ENCODE measurements around the gene PLXDC1. TPM values are rescaled to one million over a fixed set of nuclear protein-coding genes. Genes with fewer than 3 reads are reported as not detected.
A peak's percentile ranks its signal among the peaks of the same experiment; 100 is the strongest.

The PLXDC1 gene
- total and polyA plus RNA-seq, 9 donors, result 11.6 to 58.6 (median 32.3) TPM

DNA sequence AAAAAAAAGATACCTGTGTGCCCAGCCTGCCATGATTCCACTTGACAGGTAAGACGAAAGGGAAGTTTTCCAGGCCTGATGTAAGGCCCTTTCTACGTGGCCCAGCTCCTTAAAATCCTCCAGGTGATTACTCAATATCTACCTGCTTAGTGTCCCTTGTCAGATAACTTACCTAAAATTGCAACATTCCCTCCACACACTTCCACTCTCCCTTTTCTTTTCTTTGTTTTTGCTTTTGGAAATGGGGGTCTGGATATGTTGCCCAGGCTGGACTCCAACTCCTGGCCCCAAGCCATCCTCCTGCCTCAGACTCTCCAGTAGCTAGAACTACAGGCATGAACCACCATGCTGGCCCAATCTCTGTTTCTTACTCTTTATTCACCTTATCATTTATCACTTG, 7.2 kb upstream of the PLXDC1 start:
- no peak for DNase-seq
- intact Hi-C loops (cut with DNase I), result loop anchor here in 2 of 4 donors (10.0 kb wide), 2 partner anchors 284 to 404 kb away; partner anchors contain the start of genes LASP1 (in 1 of the 2) and PSMB3 (in 1 of the 2)
- Histone ChIP-seq H3K4me1 (ENCODE audit: insufficient read depth) (no peaks in the 10 kb centered on the region), H3K9me3 (no peaks in the 10 kb centered on the region), H3K4me3 (no peak overlapping the region), H3K36me3 (no peaks in the 10 kb centered on the region), H3K27ac (no peak overlapping the region), H3K27me3 (no peaks in the 10 kb centered on the region)
- no peak for TF ChIP-seq EP300 (IDR thresholded peaks at IDR 0.05)
- WGBS, 3 donors, result 90 to 96% (median 95%) methylated on average over 2 of the region's 2 CpGs

DNA sequence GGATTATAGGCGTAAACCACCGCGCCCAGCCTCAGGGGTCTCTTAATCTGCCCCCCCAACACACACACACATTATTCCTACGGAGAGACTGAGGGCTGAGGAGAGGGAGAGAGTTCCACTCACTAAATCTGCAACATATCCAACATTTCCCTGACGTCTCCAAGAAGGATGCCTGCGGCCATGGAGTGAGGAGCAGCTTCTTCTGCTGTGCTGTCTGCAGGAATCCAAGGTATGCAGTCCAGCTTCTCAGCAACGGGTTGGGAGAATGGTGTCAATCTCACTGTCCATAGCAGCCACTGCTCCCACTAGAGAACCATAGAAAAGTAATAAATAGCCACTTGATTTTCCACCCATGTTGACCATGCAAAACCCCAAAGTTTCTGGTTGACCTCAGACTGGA, 5.1 kb upstream of the PLXDC1 start:
- H3K4me3 ChIP-seq, result no peak overlapping the region
- H3K4me1 ChIP-seq (ENCODE audit: insufficient read depth), result no peaks in the 10 kb centered on the region
- H3K27me3 ChIP-seq, result no peaks in the 10 kb centered on the region
- WGBS, 3 donors, result 48 to 54% (median 53%) methylated on average over 7 of the region's 7 CpGs
- TF ChIP-seq POLR2A (IDR thresholded peaks at IDR 0.05) (no peak), CTCF (IDR thresholded peaks at IDR 0.05) (no peak), EP300 (IDR thresholded peaks at IDR 0.05) (no peak)
- DNase-seq, result no peak
- H3K27ac ChIP-seq, result no peak overlapping the region
- intact Hi-C loops (cut with DNase I), result loop anchor here in 2 of 4 donors (10.0 kb wide), 2 partner anchors 282 to 402 kb away; partner anchors contain the start of genes LASP1 (in 1 of the 2) and PSMB3 (in 1 of the 2)
- no peaks in the 10 kb centered on the region for H3K9me3 ChIP-seq
- no peaks in the 10 kb centered on the region for H3K36me3 ChIP-seq

- no peak for DNase-seq
- no peaks in the 10 kb centered on the region for H3K36me3 ChIP-seq
- intact Hi-C loops (cut with DNase I), result loop anchor here in 2 of 4 donors (10.0 kb wide), 2 partner anchors 281 to 401 kb away; partner anchors contain the start of genes LASP1 (in 1 of the 2) and PSMB3 (in 1 of the 2)
- no peak overlapping the region for H3K27ac ChIP-seq
- WGBS, 3 donors, result 44 to 77% (median 50%) methylated on average over 2 of the region's 2 CpGs
- no peaks in the 10 kb centered on the region for H3K4me1 ChIP-seq (ENCODE audit: insufficient read depth)
- TF ChIP-seq EP300 (IDR thresholded peaks at IDR 0.05) (no peak), POLR2A (IDR thresholded peaks at IDR 0.05) (no peak), CTCF (IDR thresholded peaks at IDR 0.05) (no peak)
- no peaks in the 10 kb centered on the region for H3K9me3 ChIP-seq
- H3K4me3 ChIP-seq, result no peak overlapping the region
- H3K27me3 ChIP-seq, result no peaks in the 10 kb centered on the region
Measured at GRCh38 chr17:39155654-39156053, 4.2 kb upstream of the PLXDC1 start.

GRCh38 chr17:39153599-39154051, 2.2 kb upstream of the PLXDC1 start:
- Histone ChIP-seq H3K27ac (peak overlapping the region; percentile 91 to 95), H3K4me1 (ENCODE audit: insufficient read depth) (no peaks in the 10 kb centered on the region), H3K4me3 (peak overlapping the region; percentile 68), H3K27me3 (no peaks in the 10 kb centered on the region), H3K9me3 (no peaks in the 10 kb centered on the region), H3K36me3 (no peaks in the 10 kb centered on the region)
- TF ChIP-seq EP300 (IDR thresholded peaks at IDR 0.05) (no peak), CTCF (IDR thresholded peaks at IDR 0.05) (peak in 1 of 3 donors; percentile 60), POLR2A (IDR thresholded peaks at IDR 0.05) (peak; percentile 52)
- intact Hi-C loops (cut with DNase I), result loop anchor here (2.0 to 10.0 kb wide), 9 partner anchors 51 to 399 kb away; partner anchors contain the start of genes LASP1 (in 1 of the 4) and PSMB3 (in 1 of the 4)
- peak; percentile 92 to 95 (median 94) for DNase-seq
- 0% methylated on average over 16 of the region's 16 CpGs for WGBS, 3 donors
